Parathyroid adenoma (tissue), 2 donors: ENCODE measurements around the gene TRIM46.

Experiments used
- H2AFZ ChIP-seq: fragments of 300-600 bp; sonication (generic); one replicate; pipeline ENCODE4 v1.7.0; 2017; ENCODE audit warnings: antibody characterized with exemption, mild to moderate bottlenecking
- H3K27ac ChIP-seq: fragments of 300-600 bp; sonication (generic); one replicate; pipeline ENCODE4 v1.7.0; 2017
- H3K27me3 ChIP-seq: fragments of 300-600 bp; sonication (generic); one replicate; pipeline ENCODE4 v1.7.0; 2017; ENCODE audit warnings: low read length; ENCODE audit not compliant: control insufficient read depth, insufficient read depth
- H3K36me3 ChIP-seq: fragments of 300-600 bp; sonication (generic); one replicate; pipeline ENCODE4 v1.7.0; 2017; ENCODE audit warnings: low read length; ENCODE audit not compliant: control insufficient read depth, insufficient read depth
- H3K4me1 ChIP-seq: fragments of 300-600 bp; sonication (generic); one replicate; pipeline ENCODE4 v1.7.0; 2017; ENCODE audit warnings: control low read depth
- H3K4me2 ChIP-seq: fragments of 300-600 bp; sonication (generic); one replicate; pipeline ENCODE4 v1.7.0; 2017; ENCODE audit warnings: low read length
- H3K4me3 ChIP-seq: fragments of 300-600 bp; sonication (generic); one replicate; pipeline ENCODE4 v1.7.0; 2017; ENCODE audit warnings: low read depth, low read length
- H3K79me2 ChIP-seq: fragments of 300-600 bp; sonication (generic); one replicate; pipeline ENCODE4 v1.7.0; 2017; ENCODE audit warnings: control low read depth
- H3K9ac ChIP-seq: fragments of 300-600 bp; sonication (generic); one replicate; pipeline ENCODE4 v1.7.0; 2017; ENCODE audit warnings: mild to moderate bottlenecking
- H3K9me3 ChIP-seq: fragments of 300-600 bp; sonication (generic); one replicate; pipeline ENCODE4 v1.7.0; 2017; ENCODE audit warnings: low read length; ENCODE audit not compliant: control insufficient read depth
- CTCF ChIP-seq: fragments of 300-600 bp; sonication (generic); IDR thresholded peaks from one replicate; pipeline ENCODE4 v1.7.0; 2017; ENCODE audit warnings: antibody characterized with exemption, mild to moderate bottlenecking
- donor health status: primary hyperparathyroidism.

The TRIM46 gene

GRCh38 chr1:155177192-155177917 lies 3.7 kb downstream of the TRIM46 start:
- H3K9me3 ChIP-seq = no peaks in the 10 kb centered on the region
- TF ChIP-seq CTCF = no peak
- H3K4me2 ChIP-seq = no peak overlapping the region
- H3K36me3 ChIP-seq = no peaks in the 10 kb centered on the region
- no peak overlapping the region for H3K27ac ChIP-seq
- no peaks in the 10 kb centered on the region for H3K27me3 ChIP-seq
- H3K4me1 ChIP-seq = no peaks in the 10 kb centered on the region
- H3K9ac ChIP-seq = no peak overlapping the region
- no peaks in the 10 kb centered on the region for H3K79me2 ChIP-seq
- no peak overlapping the region for H3K4me3 ChIP-seq
- H2AFZ ChIP-seq = no peak overlapping the region

GRCh38 chr1:155177918-155178281 lies 4.3 kb downstream of the TRIM46 start:
- H2AFZ ChIP-seq = no peak overlapping the region
- no peak overlapping the region for H3K4me3 ChIP-seq
- no peaks in the 10 kb centered on the region for H3K79me2 ChIP-seq
- H3K4me2 ChIP-seq = no peak overlapping the region
- H3K27me3 ChIP-seq = no peaks in the 10 kb centered on the region
- H3K27ac ChIP-seq = no peak overlapping the region
- no peaks in the 10 kb centered on the region for H3K9me3 ChIP-seq
- H3K4me1 ChIP-seq = no peaks in the 10 kb centered on the region
- no peak overlapping the region for H3K9ac ChIP-seq
- H3K36me3 ChIP-seq = no peaks in the 10 kb centered on the region
- no peak for TF ChIP-seq CTCF

- H3K27ac ChIP-seq = no peak overlapping the region
- H3K4me3 ChIP-seq = no peak overlapping the region
- H3K4me1 ChIP-seq = no peaks in the 10 kb centered on the region
- H3K9me3 ChIP-seq = no peaks in the 10 kb centered on the region
- no peak overlapping the region for H3K9ac ChIP-seq
- H2AFZ ChIP-seq = no peak overlapping the region
- H3K4me2 ChIP-seq = no peak overlapping the region
- H3K79me2 ChIP-seq = no peaks in the 10 kb centered on the region
- H3K27me3 ChIP-seq = no peaks in the 10 kb centered on the region
- no peak for TF ChIP-seq CTCF
- no peaks in the 10 kb centered on the region for H3K36me3 ChIP-seq
Observed at GRCh38 chr1:155178441-155179111, 4.9 kb downstream of the TRIM46 start.

GRCh38 chr1:155179112-155180031 lies 5.7 kb downstream of the TRIM46 start:
- no peak for TF ChIP-seq CTCF

More at GRCh38 chr1:155179112-155180031, 5.7 kb downstream of the TRIM46 start:
- Histone ChIP-seq H3K4me1 (no peaks in the 10 kb centered on the region), H3K27ac (no peak overlapping the region), H3K27me3 (no peaks in the 10 kb centered on the region), H3K36me3 (no peaks in the 10 kb centered on the region), H3K9ac (no peak overlapping the region), H3K9me3 (no peaks in the 10 kb centered on the region), H3K4me3 (no peak overlapping the region), H2AFZ (no peak overlapping the region), H3K79me2 (no peaks in the 10 kb centered on the region), H3K4me2 (no peak overlapping the region)
